DMS53 (cell line): ENCODE data around the gene TSC22D4.
"Not testable (repeated sequence)": the region's sequence is repeated elsewhere in the genome, so short reads cannot be mapped to it uniquely, and the experiment has no call there.

Source experiments
- DNase-seq: peaks from one replicate; lab custom pipeline; 2025; lab: John Stamatoyannopoulos, UW

TSC22D4 gene

GRCh38 chr7:100443096-100443840 is 35.7 kb downstream of the TSC22D4 start:
- no peak for DNase-seq

GRCh38 chr7:100441641-100442535 is 37.1 kb downstream of the TSC22D4 start:
- no peak for DNase-seq

GRCh38 chr7:100439244-100439643 is 39.8 kb downstream of the TSC22D4 start:
- DNase-seq: not testable (repeated sequence)

- DNase-seq: not testable (repeated sequence)
Observed at GRCh38 chr7:100438731-100439130, 40.3 kb downstream of the TSC22D4 start.

DNA sequence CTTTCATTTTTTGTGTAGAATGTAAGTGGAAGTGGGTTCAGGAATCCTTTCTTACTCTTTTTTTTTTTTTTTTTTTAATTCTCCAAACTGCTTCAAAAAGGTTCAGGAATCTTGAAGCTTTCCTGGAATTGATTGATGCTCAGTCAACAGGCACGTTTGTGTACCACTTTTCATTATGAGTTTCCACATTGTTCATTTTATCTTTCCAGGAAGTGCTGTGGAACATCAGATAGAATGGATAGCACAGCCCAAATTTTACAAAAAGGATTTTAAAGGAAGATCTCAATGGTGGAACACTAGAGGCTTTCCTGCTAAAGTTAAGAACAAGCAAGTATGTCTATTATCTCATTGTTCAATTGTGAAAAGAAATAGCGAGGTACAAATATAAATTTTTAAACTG is 40.8 kb downstream of the TSC22D4 start:
- no peak for DNase-seq

DNA sequence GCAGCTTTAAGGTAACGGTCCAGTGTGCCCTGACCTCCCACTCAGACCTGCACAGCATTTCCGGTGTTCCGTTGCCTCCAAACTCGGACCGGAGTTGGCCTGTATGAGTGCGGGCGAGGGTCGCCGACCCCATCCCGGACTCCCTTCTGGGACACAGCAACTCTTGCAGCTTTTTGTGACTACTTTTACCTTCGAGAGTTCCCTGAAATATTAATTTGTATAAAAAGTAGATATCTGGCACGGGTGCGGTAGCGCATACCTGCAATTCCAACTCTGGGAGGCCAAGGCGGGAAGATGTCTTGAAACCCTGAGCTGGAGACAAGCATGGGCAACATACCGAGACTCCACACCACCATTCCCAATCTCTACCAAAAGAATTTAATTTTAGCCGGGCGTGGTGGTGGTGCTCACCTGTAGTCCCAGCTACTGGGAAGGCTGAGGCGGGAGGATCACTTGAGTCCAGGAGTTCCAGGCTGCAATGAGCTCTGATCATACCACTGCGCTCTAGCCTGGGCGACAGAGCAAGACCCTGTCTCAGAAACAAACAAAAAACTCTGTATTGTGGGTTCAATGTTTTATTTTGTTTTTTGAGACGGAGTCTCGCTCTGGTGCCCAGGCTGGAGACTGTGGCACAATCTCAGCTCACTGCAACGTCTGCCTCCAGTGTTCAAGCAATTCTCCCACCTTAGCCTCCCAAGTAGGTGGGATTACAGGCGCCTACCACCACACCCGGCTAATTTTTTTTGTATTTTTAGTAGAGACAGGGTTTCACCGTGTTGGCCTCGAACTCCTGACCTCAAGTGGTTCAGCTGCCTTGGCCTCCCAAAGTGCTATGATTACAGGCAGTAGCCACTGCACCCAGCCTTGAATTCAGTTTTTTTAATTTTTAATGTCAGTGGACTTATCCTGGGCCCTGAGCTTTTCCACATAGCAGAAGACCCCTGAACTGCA is 41.6 kb downstream of the TSC22D4 start:
- DNase-seq: no peak

DNA sequence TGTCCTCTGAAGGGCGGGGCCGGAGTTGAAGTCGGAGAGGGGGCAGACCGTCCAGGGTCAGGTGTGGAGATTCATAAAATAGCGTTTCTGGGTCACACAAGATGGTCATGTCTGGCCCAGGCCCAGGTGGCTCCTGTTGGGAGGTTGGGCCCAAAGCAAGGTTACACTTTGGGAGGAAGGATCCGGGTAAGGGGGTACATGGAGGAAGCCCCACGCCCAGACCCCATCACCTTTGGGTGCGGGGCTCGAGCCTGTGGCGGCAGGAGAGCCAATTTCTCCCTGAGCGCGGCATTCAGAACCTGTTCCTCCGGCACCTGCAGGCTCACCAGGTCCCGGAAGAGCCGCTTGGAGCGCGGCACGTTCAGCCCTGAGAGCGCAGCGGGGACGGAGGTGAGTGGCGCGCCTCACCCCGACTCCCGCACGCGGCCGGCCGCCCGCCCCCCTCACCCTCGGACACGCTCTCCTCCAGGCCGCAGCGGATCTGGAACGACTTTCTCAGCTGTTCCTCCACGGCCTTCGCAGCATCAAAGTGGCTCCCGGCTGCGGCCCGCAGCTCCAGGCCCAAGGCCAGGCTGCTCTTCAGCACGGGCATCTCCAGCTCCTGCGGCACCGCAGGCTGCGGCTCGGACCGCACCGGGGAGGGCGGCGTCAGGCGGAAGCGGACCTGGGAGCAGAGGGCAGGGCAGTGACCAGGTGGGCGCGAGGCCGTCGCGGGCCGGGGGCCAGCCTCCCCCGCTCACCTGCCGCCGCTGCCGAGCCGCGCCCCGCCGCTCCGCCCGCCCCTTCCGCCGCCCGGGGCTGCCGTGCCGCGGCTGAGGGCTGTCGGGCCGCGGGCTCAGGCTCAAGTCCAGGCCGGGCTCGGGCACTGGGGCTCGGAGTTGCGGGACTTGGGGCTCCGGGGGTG is 43.4 kb downstream of the TSC22D4 start:
- peak; percentile 89 for DNase-seq

DNA sequence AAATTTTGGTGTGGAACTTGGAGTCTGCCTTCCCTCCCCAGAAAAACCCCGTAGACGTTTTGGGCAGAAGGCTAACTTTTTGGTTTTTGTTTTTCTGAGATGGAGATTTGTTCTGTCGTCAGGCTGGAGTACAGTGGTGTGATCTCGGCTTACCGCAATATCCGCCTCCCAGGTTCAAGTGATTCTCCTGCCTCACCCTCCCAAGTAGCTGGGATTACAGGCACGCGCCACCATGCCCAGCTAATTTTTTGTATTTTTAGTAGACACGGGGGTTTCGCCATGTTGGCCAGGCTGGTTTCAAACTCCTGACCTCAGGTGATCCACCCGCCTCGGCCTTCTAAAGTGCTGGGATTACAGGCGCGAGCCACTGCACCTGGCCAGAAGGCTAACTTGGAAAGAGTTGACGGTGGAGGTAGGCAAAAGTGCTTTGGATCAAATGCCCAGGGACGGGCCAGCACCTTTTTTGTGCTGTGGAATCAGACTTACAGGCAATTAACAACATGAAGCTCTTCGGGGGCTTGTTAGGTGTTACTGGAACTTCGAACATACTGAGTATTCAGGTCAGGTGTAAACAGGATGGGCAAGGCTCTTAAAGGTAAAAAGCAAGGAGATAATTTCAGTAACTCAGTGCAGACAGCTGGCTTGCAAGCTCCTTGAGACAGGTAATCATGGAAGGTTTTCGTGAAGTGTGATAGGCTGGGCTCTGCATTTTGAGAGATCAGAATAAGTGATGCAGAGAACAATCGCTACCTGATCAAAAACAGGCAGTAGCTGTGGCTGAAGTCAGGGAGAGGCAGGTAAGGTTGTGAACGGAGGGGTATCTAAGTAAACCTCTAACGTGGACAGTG is 44.5 kb downstream of the TSC22D4 start:
- DNase-seq: peak; percentile 55

DNA sequence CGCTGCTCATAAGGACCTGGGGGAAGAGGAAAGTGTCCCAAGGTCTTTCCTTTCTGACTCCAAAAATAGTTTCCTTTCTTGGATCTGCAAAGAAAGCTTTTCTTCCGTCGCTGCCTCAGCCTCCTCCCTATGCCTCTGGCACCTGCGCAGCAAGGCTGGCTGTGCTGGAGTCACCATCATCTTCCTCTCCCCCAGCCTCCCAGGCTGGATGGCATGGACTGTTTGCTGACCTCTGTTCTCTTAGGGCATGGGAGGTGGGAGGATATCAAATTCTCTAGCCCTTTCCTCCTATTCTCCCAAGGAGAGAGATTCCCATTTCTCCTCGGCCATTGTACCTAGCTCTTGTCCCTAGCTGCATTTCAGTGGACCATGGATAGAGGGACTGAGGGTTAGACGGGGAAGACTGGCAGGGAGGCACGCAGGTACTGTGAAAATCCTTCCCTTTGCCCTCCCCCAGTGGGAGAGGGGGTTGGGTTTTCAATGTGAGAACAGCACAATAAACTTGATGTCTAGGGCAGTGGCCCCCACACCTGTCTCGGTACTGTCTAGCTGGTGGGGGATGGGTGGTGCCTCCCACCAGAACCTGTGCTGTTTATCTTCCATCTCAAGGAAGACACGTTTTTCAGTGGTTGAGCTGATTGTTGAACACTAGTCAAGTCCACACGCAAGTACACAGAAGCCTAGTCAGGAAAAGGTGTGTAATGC is 45.3 kb downstream of the TSC22D4 start:
- no peak for DNase-seq

DNA sequence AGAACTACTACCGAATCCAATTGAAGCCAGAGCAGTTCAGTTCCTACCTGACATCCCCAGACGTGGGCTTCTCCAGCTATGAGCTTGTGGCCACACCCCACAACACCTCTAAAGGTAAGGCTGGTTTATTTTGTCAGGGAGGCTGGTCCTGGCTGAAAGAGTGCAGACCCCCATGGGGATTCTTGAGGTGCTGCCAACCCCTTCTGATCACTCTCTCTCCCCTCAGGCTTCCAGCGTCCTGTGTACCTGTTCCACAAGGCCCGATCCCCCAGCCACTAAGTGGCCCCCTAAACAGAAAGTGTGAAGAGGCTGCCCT is 45.8 kb downstream of the TSC22D4 start:
- DNase-seq: no peak

DNA sequence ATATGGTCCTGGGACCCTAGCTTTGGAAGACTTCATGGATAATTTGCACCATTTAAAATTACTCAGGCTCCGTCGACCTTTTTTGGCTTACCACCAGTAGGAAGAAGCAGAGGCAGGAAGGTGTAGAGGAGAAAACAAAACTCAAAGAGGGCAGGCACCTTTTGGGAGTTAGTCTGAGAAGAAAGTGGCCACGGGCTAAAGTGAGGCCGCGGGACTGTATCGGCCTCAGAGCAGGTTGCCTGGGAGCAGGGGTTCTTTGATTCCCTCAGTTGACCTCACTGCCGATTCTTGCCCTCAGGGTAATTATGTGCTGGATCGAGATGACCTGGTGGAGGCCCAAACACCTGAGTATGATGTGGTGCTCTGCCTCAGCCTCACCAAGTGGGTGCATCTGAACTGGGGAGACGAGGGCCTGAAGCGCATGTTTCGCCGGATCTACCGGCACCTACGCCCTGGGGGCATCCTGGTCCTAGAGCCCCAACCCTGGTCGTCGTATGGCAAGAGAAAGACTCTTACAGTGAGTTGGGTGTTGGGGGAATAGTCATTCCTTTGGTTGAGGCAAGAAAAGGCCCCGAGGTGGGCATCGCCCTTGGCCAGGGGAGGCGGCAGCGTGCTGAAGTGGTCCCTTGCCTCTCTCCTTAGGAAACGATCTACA is 46.3 kb downstream of the TSC22D4 start:
- no peak for DNase-seq

DNA sequence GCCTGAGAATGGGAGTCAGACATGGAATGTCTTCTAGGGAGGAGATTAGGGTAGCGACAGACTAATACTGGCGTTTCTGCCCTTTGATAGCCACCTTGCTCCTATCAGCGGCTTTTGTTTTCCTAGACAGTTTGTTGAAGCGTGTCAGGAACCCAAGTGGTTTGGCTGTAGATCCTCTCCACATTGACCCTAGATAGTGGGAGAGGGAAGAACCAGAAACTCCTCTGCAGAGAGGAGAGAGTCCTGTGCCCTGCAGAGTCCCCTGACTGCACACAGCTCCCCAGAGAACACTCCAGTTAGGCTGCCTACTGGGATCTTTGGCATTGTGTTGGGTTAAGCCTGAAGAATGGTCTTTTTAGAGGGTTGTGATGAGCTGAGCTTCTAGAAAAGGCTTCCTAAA is 47.0 kb downstream of the TSC22D4 start:
- DNase-seq: no peak

DNA sequence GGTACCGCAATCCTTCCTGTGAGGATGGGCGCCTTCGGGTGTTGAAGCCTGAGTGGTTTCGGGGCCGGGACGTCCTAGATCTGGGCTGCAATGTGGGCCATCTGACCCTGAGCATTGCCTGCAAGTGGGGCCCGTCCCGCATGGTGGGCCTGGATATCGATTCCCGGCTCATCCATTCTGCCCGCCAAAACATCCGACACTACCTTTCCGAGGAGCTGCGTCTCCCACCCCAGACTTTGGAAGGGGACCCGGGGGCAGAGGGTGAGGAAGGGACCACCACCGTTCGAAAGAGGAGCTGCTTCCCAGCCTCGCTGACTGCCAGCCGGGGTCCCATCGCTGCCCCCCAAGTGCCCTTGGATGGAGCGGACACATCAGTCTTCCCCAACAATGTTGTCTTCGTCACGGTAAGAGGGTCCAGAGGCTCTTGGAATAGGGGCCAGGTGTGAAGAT is 47.7 kb downstream of the TSC22D4 start:
- DNase-seq: no peak

DNA sequence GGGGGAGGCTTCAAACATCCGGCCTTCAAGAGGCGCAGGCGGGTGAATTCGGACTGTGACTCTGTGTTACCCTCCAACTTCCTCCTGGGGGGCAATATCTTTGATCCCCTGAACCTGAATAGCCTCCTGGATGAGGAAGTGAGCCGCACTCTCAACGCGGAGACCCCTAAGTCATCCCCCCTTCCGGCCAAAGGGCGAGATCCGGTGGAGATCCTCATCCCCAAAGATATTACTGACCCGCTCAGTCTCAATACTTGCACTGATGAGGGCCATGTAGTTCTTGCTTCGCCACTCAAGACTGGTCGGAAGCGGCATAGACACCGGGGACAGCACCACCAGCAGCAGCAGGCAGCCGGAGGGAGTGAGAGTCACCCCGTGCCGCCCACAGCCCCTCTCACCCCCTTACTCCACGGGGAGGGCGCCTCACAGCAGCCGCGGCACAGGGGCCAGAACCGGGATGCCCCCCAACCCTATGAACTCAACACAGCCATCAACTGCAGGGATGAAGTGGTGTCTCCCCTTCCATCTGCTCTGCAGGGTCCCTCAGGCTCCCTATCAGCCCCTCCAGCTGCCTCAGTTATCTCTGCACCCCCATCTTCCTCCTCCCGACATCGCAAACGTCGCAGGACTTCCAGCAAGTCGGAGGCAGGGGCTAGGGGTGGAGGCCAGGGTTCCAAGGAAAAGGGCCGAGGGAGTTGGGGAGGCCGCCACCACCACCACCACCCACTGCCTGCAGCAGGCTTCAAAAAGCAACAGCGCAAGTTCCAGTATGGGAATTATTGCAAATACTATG is 48.3 kb downstream of the TSC22D4 start:
- DNase-seq: no peak

DNA sequence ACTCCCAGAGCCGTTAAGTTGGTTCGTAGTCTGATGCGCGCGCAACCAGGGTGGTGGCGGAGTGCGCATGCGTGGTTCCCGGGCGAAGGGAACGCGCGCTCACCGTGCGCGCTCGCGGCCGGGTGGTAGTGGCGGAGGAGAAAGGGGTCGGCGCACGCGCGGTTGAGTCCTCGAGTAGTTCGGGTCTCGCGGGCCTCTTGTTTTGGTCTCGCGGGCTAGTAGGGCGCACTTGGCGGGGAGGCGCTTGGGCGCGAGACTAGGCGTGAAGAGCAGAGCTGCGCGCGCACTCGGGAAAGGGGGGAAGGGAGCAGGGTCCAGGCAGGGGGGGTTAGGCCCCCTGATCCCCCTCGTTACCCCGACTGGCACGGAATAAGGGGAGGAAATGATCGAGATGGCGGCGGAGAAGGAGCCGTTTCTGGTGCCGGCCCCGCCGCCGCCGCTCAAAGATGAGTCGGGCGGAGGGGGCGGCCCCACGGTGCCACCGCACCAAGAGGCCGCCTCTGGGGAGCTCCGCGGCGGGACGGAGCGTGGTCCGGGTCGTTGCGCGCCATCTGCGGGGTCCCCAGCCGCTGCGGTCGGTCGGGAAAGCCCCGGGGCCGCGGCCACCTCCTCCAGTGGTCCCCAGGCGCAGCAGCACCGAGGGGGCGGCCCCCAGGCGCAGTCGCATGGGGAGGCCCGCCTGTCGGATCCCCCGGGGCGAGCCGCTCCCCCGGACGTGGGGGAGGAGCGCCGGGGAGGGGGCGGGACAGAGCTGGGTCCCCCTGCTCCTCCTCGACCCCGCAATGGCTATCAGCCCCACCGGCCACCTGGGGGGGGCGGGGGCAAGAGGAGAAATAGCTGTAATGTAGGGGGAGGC is 49.1 kb downstream of the TSC22D4 start, which contains the start of gene MEPCE:
TSS of gene MEPCE (plus strand) at position 195 of the 856 bp plus-strand sequence. CDS start at position 383, 188 bp downstream.
- peak; percentile 99 for DNase-seq

- DNase-seq: peak; percentile 100
Observed at GRCh38 chr7:100428967-100429636, 49.9 kb downstream of the TSC22D4 start.
